DOHH2 (cell line): ENCODE data around the gene SYNRG.
A peak's percentile ranks its signal among the peaks of the same experiment; 100 is the strongest.

Source experiments
- H3F3A ChIP-seq: fragments of 200-600 bp; sonication (generic), shearing (Covaris generic); 2 replicates; pipeline ENCODE4 v1.6.0; 2016; ENCODE audit warnings: antibody characterized with exemption, mild to moderate bottlenecking; ENCODE audit not compliant: control insufficient read depth, insufficient read depth
- H3K27ac ChIP-seq: fragments of 200-600 bp; sonication (generic); 2 replicates; pipeline ENCODE4 v1.5.1; 2014; ENCODE audit warnings: low read depth, mild to moderate bottlenecking, low read length, moderate library complexity
- H3K27me3 ChIP-seq: fragments of 200-600 bp; sonication (generic); 2 replicates; pipeline ENCODE4 v1.6.1; 2014; ENCODE audit warnings: mild to moderate bottlenecking, low read length, mixed read lengths; ENCODE audit not compliant: control insufficient read depth
- H3K36me3 ChIP-seq: fragments of 200-600 bp; sonication (generic); 2 replicates; pipeline ENCODE4 v1.6.1; 2014; ENCODE audit warnings: mild to moderate bottlenecking, low read length, moderate library complexity, mixed read lengths; ENCODE audit not compliant: control insufficient read depth
- H3K4me1 ChIP-seq: fragments of 200-600 bp; sonication (generic); 2 replicates; pipeline ENCODE4 v1.6.1; 2014; ENCODE audit warnings: mild to moderate bottlenecking, low read length, mixed read lengths; ENCODE audit not compliant: control insufficient read depth
- H3K4me2 ChIP-seq: fragments of 200-600 bp; sonication (generic); 2 replicates; pipeline ENCODE4 v1.6.0; 2014; ENCODE audit warnings: mild to moderate bottlenecking, low read length, moderate library complexity
- H3K4me3 ChIP-seq: fragments of 200-600 bp; sonication (generic); 2 replicates; pipeline ENCODE4 v1.5.1; 2014; ENCODE audit warnings: mild to moderate bottlenecking, low read length, mixed read lengths
- H3K79me2 ChIP-seq: fragments of 200-600 bp; sonication (generic); 2 replicates; pipeline ENCODE4 v1.6.1; 2014; ENCODE audit warnings: mild to moderate bottlenecking, low read length, mixed read lengths; ENCODE audit not compliant: control insufficient read depth
- H3K9me2 ChIP-seq: fragments of 200-600 bp; sonication (generic); replicated peaks from 2 replicates; pipeline ENCODE4 v1.6.1; 2014; ENCODE audit warnings: mild to moderate bottlenecking, low read length, mixed read lengths; ENCODE audit not compliant: control insufficient read depth
- H3K9me3 ChIP-seq: fragments of 200-600 bp; sonication (generic); 2 replicates; pipeline ENCODE4 v1.6.1; 2014; ENCODE audit warnings: antibody characterized with exemption, low read length, mixed read lengths; ENCODE audit not compliant: control insufficient read depth, insufficient read depth
- H4K20me1 ChIP-seq: fragments of 200-600 bp; sonication (generic); 2 replicates; pipeline ENCODE4 v1.6.0; 2014; ENCODE audit warnings: low read depth, mild to moderate bottlenecking, antibody characterized with exemption, low read length, moderate library complexity; ENCODE audit not compliant: control insufficient read depth, insufficient read depth
- CTCF ChIP-seq: fragments of 200-600 bp; sonication (generic); IDR thresholded peaks from one replicate; pipeline ENCODE4 v1.5.1; 2014; ENCODE audit warnings: antibody characterized with exemption, mild to moderate bottlenecking, low read depth, low read length; ENCODE audit not compliant: poor library complexity, severe bottlenecking
- EZH2phosphoT487 ChIP-seq: fragments of 200-600 bp; sonication (generic); IDR thresholded peaks from 2 replicates; pipeline ENCODE4 v1.6.1; 2017; ENCODE audit warnings: borderline replicate concordance, mild to moderate bottlenecking, antibody characterized with exemption, low read length, moderate library complexity, mixed read lengths

Gene SYNRG

GRCh38 chr17:37490638-37491614 is 118.3 kb downstream of the SYNRG start:
- Histone ChIP-seq H3K9me3 (no peaks in the 10 kb centered on the region), H3K4me1 (peaks cover 46% of the 10 kb centered on the region), H3K79me2 (peaks cover 53% of the 10 kb centered on the region), H3K4me3 (peak overlapping the region; percentile 93), H3K9me2 (no peaks in the 10 kb centered on the region), H3K27ac (no peak overlapping the region), H3K4me2 (peak overlapping the region; percentile 84), H3K36me3 (no peaks in the 10 kb centered on the region), H3K27me3 (no peaks in the 10 kb centered on the region), H3F3A (peaks cover 25% of the 10 kb centered on the region; the same call in 1 of the 2 replicates), H4K20me1 (0 out of 2 replicates have a peak, but pooled peaks cover 5% of the 10 kb centered on the region)
- TF ChIP-seq CTCF (no peak), EZH2phosphoT487 (0 out of 2 replicates have a peak, but pooled peaks have one; percentile 16)

GRCh38 chr17:37490022-37490587 is 119.1 kb downstream of the SYNRG start:
- Histone ChIP-seq H3K4me2 (peak overlapping the region; percentile 84), H3F3A (peaks cover 25% of the 10 kb centered on the region; the same call in 1 of the 2 replicates), H4K20me1 (0 out of 2 replicates have a peak, but pooled peaks cover 5% of the 10 kb centered on the region), H3K27ac (0 out of 2 replicates have a peak overlapping the region, but pooled peaks have one; percentile 4), H3K4me1 (peaks cover 46% of the 10 kb centered on the region), H3K9me2 (no peaks in the 10 kb centered on the region), H3K79me2 (peaks cover 49% of the 10 kb centered on the region), H3K4me3 (peak overlapping the region; percentile 93), H3K9me3 (no peaks in the 10 kb centered on the region), H3K36me3 (no peaks in the 10 kb centered on the region), H3K27me3 (no peaks in the 10 kb centered on the region)
- TF ChIP-seq CTCF = peak; percentile 62
- peak; percentile 16; the same call in 1 of the 2 replicates for TF ChIP-seq EZH2phosphoT487

GRCh38 chr17:37489197-37490001 is 119.8 kb downstream of the SYNRG start, which contains the start of gene DUSP14:
DUSP14 (plus strand) TSS chr17:37489891; CDS start chr17:37512273, 22,382 bp downstream.
- H3K27ac ChIP-seq = peak within 1 kb of the TSS; percentile 66
- H3K79me2 ChIP-seq = peaks cover 43% of the 10 kb centered on the region
- 0 out of 2 replicates have a peak, but pooled peaks cover 5% of the 10 kb centered on the region for H4K20me1 ChIP-seq
- TF ChIP-seq CTCF (peak; percentile 44), EZH2phosphoT487 (no peak)
- peaks cover 25% of the 10 kb centered on the region; the same call in 1 of the 2 replicates for H3F3A ChIP-seq
- peak within 1 kb of the TSS; percentile 93 for H3K4me3 ChIP-seq
- H3K36me3 ChIP-seq = no peaks in the 10 kb centered on the region
- H3K27me3 ChIP-seq = no peaks in the 10 kb centered on the region
- peak within 1 kb of the TSS; percentile 84 for H3K4me2 ChIP-seq
- H3K4me1 ChIP-seq = peaks cover 46% of the 10 kb centered on the region
- no peaks in the 10 kb centered on the region for H3K9me2 ChIP-seq
- H3K9me3 ChIP-seq = no peaks in the 10 kb centered on the region
